Right renal pelvis (tissue), 4 donors: Measurements from ENCODE around the gene ADD1. TPM values are rescaled to one million over a fixed set of nuclear protein-coding genes. Genes with fewer than 3 reads are reported as not detected.

Experiments used
- DNase-seq, 4 donors: peaks; one replicate each; pipeline ENCODE4 v3.0.0-alpha.2; 2013; ENCODE audit warnings: low read depth in 4 of 4, low spot score in 3 of 4, missing footprints in 1 of 4
- polyA plus RNA-seq, 4 donors: library from polyadenylated mRNA; unstranded; fragments of 120-200 nt; gene quantifications; one replicate each; pipeline ENCODE4 v1.2.1, GENCODE V29; 2013; ENCODE audit not compliant: insufficient read length in 4 of 4

The ADD1 gene
- polyA plus RNA-seq, 4 donors = 245 to 259 (median 251) TPM

DNA sequence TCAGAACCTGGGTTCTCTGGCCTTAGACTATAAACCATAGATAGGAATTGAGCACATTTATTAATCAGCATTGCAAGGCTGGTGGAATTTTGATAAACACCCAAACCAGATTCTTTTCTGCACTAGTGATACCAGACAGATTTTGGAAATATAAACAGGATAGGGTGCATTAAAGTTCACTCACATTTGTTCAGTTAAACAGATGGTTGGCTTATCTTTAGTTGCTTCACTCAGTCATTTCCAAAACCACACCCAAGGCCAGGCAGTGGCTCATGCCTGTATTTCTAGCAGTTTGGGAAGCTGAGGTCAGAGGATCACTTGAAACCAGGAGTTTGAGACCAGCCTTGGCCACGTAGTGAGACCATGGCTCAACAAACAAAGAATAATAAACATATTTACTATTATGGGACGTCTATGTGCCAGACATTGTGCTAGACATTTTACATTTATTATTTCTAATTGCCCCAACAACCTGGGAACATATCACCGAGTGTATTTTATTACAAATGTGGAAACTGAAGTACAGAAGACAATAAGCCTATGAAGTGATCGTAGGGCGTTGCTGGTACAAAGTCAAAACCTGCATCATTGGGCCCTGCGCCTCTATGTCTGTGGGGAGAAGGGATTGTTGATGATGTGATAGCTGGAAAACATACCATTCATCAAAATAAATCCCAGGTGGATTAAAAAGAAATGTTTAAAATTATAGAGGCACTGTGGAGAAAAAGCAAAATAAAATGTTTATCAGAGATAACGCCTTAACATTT is 15.0 kb downstream of the ADD1 start:
- DNase-seq = no peak

DNA sequence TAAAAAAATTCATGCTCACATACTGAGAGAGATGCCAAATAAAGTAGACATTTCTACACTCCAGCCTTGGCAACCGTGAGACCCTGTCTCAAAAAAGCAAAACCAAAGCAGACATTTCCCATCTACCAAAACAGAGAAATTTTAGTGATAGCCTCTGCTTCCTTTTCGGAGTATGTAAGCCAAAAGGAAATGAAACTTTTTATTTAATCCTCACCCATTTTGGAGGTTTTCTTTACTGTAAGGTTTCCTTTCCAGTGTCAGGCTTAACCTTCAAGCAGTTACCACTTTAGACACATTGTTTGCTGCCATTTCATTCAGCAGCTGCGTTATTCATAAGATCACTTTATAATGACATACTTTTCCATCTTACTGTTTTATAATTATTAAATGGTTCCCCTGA is 15.9 kb downstream of the ADD1 start:
- DNase-seq = no peak

DNA sequence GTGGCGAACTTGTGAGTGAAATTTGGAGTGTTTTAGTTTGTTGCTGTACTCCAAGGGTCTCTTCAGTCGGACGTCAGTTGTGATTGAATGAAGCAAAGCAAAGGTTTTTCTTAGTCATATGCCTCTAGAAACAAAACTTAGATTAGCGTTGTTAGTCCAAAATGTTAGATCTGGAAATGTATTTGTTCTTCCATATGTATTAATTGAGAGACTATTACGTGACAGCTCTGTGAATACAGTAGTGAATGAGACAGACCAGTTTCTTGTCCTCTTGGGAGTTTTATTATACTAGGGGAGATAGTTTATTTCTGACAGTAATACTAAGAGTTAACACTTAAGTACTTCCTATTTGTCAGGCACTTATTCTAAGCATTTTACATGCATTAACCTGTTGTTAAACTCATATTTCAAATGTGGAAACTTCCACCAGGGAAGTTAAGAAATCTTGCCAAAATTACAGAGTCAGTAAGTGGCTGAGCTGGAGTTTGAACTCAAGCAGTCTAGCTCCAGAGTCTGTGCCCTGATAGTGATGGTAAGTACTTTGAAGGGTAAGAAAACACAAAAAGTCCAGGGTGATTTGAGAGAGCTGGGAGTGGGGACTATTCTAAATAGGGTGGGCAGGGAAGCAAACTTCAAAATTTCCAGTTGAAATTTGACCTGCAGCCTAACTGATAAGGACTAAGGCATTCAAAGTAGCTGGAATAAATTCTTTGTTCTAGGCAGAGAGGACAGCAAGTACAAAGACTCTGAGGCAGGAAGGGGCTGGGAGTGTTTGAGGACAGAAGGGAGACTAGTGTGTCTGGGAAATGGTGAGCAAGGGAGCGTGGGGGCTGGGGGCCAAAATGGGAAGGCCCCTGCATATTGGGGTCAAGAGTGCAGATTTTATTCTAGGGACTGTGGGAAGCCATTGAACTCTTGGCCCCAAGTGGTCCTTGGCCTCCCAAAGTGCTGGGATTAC is 17.0 kb downstream of the ADD1 start:
- DNase-seq = no peak

- no peak for DNase-seq
Observed at GRCh38 chr4:2861631-2862436, 18.2 kb downstream of the ADD1 start.

GRCh38 chr4:2862528-2862927 is 18.9 kb downstream of the ADD1 start:
- no peak for DNase-seq

DNA sequence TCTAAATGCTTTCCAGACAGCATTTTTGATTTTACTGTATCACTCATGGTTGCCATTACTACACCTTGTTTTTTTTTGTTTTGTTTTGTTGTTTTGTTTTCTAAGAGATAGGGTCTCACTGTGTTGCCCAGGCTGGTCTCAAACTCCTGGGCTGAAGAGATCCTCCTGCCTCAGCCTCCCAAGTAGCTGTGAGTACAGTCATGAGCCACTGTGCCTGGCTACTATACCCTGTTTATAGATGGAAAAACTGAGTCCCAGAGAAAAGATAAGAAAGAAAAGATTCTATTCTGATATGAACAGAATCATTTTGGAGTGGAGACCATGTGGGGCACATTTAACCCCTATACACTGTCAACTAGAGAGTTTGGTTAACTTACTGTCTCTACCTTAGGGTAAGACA is 20.0 kb downstream of the ADD1 start:
- no peak for DNase-seq

GRCh38 chr4:2865196-2865780 is 21.6 kb downstream of the ADD1 start:
- DNase-seq = no peak

DNA sequence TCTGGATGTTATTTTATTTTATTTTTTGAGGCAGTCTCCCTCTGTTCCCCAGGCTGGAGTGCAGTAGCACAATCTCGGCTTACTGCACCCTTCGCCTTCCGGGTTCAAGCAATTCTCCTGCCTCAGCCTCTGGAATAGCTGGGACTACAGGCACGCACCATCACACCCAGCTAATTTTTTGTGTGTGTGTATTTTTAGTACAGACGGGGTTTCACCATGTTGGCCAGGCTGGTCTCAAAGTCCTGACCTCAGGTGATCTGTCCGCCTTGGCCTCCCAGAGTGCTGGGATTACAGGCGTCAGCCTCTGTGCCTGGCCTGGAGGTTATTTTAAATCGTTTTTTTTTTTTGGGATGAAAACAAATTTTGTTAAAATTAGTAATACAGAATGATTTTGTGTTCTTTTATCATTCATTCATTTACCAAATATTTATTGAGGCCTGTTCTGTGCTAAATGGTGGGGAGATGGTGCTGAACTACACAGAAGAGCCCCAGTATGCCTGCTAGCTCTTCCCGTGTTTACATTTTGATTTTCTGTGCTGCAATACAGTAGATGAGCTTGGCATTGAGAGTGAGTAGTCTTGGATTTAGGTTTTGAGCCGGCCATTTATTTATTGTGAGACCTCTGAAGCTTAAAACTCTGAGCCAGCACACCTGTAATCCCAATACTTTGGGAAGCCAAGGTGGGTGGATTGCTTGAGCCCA is 22.7 kb downstream of the ADD1 start:
- no peak for DNase-seq

DNA sequence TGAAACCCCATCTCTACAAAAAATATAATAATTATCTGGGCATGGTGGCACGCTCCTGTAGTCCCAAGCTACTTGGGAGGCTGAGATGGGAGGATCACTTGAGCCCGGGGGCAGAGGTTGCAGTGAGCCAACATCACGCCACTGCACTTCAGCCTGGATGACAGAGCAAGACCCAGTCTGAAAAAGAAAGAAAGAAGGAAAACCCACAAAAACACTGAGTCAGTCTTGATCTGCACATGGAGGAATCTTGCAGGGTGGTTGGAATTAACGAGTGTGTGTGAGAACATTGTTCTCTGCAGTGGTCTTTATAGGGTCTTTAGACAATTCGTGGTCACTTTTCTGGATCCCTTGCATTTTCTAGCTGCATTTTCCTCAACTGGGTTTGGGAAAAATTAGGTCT is 23.2 kb downstream of the ADD1 start:
- no peak for DNase-seq

DNA sequence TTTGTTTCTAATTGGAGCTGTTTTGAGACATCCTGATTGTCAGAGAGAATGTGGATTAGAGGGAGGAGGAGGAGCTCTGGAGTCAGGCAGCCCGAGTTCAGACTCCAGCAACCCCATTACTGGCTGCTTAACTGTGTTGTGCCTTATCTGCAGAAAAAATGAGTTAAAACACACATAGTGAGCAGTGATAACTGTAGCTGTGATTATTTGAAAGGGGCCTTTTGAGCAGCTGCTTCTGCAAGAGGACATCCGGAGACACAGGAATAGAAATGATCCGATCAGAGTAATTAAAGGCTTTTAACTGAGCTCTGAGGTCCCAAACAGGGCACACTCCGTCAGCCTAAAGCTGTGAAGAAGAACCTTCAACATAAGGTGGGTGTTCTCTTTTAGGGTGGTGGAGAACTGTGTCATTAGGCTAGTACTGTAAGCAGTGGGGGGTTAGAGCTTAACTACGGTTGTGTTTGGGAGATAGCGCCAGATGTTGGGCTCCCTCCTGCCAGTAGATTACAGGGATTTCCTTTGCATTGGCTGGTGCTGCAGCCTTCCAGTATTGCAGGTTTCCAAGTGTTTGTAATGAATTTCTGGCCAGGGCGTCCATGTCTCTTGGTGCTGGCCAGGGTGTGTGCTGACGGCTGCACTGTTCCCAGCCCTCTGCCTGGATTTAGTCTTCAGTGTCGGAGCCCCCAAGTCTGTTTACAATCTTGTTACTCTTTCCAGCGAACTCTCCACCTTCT is 24.3 kb downstream of the ADD1 start:
- DNase-seq = no peak

- no peak for DNase-seq
Observed at GRCh38 chr4:2868877-2869487, 25.3 kb downstream of the ADD1 start.

DNA sequence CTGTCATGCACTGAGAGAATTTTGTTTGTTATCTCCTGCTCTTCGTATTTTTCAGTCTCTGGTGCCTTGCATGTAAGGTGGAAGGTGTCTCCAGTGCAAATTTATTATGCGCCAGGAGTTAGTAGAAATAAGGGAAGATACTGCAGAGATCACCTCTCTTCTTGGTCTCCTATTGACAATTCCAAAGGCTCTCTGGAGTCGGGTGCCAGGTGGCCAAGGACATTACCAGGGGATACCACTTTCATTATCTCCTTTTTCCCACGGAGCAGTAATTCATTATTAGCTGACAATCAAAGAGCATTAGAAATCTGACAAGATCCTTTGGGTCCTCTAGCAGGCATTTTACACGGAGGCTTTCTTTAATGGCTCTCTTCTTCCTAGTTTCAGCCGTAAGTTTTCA is 26.0 kb downstream of the ADD1 start:
- no peak for DNase-seq

- DNase-seq = no peak
Observed at GRCh38 chr4:2870082-2870481, 26.4 kb downstream of the ADD1 start.

DNA sequence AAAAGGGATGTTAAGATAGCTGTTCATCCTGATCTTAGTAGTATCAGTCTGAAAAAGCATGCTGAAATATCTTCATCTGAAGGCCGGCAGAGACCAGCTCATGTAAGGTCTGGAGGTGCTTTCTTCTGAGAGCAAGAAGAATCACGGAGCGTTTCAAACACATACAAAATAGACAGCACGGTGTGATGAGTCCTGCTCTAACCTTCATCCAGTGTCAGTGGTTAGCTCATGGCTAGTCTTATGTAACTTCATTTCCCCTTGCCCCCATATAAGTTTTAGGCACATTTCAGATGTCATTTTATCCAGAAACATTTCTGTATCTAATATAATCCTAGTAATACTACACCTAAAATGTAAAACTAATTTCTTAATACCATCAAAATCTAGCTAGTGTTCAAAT is 27.8 kb downstream of the ADD1 start:
- no peak for DNase-seq

DNA sequence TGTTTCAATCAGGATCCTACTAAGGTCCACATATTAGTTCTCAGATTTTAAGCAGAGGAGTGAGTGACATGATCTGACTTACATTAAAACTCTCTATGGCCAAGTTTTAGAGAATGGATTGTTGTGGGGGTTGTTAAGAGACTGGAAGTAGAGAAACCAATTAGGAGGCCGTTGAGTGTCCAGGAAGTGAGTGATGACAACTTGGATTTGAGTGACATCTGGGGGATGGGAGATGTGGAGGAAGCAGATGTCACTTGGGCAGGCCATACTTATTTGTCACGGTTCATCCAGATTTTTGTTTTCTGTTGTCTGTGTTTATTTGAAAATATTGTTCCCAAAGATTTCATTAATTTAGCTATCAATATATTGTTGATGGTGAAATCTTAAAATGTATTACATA is 28.3 kb downstream of the ADD1 start:
- no peak for DNase-seq

DNA sequence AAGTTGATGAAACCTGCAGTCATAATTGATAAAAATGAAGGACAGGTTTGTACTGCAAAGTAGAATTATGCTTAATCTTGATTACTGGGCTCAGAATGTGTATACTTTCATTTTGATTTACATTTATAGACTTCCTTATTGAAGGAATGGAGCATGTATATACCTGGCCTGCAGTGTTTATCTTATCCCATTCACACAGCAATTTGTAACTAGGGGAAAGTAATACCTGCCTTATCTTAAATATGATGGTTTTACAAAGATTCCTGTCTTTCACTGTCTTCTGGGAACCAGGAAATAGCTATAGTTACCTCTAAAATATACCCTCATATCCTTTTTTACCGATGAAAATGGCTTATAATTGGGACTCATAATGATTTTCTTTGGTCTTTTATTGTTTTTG is 29.7 kb downstream of the ADD1 start:
- DNase-seq = no peak

DNA sequence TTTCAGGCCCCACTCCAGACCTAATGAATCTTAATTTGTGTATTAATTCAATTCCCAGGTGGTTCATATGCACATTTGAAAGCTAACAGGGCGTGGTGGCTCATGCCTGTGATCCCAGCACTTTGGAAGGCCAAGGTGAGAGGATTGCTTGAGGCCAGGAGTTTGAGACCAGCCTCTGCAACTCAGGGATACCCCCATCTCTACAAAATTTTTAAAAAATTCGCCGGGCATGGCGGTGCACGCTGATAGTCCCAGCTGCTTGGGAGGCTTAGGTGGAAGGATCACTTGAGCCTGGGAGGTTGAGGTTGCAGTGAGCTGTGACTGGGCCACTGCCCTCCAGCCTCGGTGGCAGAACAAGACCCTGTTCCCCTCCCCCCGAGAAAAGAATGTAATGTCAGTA is 31.2 kb downstream of the ADD1 start:
- DNase-seq = no peak

DNA sequence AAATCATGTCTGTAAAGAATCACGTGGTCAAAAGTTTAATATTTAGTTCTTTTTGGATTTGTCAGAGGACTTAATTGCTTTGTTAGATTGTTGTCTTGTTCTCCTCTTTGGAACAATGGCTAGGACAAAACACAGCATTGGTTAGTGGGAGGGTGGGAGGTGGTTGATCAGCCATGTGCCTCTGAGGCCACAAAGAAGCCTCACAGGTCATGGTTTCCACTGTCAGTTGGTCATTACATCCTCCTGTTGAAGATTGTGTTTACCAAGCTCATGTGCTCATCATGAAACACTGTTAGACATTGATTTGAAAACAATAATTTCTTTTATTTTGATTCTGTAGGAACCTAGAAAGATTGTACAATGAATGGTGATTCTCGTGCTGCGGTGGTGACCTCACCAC is 31.9 kb downstream of the ADD1 start:
- DNase-seq = no peak

DNA sequence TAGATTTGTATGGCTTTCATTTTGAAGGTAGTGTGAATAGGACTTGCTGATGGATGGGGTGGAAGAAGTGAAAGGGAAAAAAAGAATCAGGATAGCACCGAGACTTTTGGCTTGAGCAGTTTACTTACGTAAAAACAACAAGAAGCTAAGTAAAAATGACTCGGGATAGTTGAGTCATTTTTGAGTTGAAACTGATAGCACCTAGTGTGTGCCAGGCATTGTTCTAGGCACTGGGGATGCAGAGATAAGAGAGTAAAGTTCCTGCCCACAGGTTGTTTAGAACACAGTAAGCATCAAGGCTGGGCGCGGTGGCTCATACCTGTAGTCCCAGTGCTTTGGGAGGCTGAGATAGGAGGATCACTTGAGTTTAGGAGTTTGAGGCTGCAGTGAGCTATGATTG is 34.7 kb downstream of the ADD1 start:
- DNase-seq = no peak
